Cerebellar nuclear complex (tissue), 1 donor: Measurements from ENCODE around the gene TPCN1.

Source experiments
- DNase-seq, 2 experiments: peaks; one replicate each; lab custom pipeline; 2025; lab: John Stamatoyannopoulos, UW

TPCN1 gene

DNA sequence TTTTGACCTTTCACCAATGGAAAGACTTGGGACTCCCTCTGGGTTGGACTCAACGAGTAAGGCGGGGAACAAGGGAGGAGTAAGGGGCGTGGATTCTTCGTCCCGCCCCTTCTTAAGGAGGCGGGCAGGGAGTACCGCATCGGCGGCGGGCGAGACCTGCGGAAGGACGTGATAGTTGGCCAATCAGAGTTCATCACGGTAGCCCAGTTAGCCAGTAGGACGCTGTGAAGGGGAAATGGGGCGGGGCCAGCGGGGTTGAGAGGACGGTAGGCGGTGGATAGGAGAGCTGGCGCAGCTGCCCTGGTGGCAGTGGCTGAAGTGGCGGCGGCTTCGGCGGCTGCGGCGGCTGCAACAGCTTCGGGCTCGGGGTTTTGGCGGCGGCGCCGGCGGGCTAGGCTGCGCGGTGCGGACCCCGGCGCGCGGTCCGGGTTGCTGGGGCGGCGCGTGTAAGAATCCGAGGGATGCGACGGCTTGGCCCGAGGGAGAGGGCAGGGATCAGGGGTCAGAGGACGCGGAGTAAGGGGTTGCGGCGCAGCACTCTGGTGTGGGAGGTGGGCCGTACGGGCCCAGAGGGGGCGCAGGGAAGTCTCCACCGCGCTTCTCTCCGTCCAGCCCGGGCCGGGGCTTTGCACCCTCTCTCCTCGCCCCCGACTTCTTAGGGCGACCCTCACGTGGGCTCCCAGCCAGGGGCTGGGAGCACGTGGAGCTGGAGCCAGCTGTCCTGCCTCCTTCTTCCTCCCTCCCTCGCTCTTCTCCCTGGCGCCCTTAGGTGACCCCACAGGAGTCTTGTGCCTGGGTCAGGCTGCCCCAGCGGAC, at the start of gene TPCN1:
Gene TPCN1, plus strand, starts transcription at position 284 of the 816 bp plus-strand sequence. CDS start 5,389 bp downstream, outside the sequence.
- DNase-seq: peak; percentile 99 to 100

DNA sequence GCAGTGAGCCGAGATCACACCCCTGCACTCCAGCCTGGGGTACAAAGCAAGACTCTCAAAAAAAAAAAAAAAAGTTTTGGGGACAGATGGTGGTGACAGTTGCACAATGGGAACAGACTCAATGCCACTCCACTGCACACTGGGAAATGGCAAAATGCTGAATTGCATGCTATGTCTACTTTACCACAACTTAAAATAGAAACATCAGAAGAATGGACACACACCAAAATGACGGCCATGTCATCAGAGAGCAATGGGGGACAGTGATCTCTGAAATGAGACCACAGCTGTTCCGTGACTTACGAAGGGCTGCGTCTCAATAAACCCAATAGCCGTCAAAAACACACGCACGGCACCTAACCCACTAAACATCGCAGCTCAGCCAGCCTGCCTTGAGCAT, 49.7 kb upstream of the TPCN1 start:
- no peak for DNase-seq

DNA sequence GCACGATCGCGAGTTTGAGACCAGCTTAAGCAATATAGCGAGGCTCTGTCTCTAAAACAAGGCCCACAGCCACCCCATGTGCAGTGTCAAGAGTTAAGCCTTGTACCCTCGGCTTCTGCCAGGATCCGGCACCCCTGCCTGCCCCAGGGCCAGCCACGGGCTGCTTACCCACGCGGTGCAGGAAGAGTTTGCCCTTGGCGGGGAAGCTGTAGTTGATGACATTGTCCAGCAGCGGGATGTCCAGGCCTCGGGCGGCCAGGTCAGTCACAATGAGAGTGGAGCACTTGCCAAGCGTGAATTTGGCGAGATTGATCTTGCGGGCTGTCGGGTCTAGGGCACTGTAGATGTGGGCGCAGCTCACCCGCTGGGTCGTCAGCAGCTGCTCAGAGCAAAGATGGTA, 49.1 kb upstream of the TPCN1 start:
- DNase-seq: no peak

DNA sequence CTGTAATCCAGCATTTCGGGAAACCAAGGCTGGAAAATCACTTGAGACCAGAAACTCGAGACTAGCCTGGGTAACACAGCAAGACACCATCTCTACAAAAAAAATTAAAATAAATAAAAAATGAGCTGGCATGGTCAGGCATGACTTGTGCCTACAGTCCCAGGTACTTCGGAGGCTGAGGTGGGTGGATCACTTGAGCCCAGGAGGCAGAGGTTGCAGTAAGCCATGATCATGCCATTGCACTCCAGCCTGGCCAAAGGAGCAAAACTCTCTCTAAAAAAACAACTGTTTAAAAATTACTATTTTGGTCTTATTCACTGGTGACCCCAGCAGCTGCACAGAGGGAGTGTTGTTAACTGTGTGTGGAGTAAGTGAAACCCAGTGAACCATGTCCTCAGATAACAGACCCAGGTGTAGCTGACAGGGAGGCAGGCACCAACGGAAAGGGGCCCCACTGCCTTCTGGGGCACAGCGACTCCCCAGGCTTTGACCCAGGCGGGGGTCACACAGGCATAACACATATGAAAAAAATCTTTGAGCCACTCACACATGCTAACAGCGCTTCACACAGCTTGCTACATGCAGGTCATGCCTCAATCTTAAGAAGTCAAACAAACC, 48.1 kb upstream of the TPCN1 start:
- no peak for DNase-seq

DNA sequence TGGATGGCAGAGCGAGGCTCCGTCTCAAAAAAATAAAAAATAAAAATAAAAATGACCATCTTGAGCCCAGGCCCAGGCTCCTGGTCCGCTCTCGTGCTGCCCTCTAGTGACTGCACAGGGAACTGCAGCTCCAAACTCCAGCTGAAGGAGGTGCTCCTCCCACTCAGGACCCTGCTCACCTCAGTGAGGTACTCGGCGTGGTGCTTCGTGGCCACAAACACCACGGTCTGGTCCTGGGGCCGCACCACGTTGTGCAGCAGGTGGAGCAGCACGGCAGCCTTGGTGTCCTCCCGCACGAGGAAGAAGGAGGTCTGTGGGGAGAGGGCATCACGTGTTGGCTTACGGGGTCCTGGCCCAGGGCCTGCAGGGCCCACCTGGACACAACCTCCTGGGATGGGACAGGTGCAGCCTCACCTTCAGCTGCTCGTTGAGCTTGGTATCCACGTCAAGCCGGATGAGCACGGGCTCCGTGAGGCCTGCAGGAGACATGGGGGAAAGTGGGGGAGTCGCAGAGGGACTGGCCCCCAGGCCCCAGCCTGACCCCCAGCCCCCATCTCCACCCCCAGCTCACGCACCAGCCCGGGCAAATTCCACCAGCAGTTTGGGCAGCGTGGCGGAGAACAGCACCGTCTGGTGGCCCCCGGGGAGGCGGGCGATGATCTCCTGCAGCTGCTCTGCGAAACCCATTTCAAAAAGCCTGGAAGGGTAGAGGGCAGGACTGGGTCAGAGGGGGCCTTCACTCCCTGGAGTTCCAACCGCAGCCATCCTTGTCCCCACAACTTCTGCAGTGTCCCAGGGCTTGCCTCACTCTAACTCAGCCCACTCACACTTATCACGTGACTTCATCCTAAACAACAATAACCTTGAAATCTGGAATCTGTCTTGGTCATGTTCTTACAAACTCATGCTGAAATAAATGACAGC, 46.5 kb upstream of the TPCN1 start:
- peak in 1 of 2 experiments; percentile 22 for DNase-seq

DNA sequence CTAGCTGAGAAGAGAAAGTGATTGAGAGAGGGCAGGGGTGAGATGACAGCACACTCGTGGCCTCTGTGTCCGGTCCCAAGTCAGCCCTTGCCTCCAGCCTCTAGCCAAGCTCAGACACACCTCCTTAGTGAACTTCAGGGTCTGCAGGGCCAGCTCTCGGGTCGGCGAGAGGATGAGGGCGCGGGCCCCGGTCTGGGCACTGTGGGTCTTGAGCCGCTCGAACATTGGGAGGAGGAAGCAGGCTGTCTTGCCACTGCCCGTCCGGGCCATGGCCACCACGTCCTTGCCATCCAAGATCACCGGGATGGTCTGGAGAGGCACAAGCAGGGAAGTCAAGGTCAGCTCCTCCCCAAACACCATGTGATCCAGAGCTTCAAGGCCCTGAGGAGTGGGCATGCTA, 42.2 kb upstream of the TPCN1 start:
- DNase-seq: no peak

DNA sequence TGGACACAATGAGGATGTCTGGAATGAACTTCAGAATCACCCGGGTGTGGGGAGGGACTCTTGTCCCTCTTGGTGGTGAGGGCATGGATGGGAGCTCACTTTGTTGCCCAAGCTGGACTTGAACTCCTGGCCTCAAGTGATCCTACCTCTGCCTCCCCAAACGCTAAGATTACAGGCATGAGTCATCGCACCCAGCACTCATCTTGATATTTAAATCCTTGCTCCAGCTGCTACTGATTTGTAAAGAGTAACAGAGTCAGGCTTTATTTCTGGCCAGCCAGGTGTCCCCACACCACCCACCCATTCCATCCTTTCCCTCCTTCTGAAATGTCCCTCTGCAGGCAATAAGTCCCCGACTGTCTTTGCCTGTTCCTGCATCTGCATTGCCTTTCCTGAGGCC, 40.9 kb upstream of the TPCN1 start:
- DNase-seq: no peak

DNA sequence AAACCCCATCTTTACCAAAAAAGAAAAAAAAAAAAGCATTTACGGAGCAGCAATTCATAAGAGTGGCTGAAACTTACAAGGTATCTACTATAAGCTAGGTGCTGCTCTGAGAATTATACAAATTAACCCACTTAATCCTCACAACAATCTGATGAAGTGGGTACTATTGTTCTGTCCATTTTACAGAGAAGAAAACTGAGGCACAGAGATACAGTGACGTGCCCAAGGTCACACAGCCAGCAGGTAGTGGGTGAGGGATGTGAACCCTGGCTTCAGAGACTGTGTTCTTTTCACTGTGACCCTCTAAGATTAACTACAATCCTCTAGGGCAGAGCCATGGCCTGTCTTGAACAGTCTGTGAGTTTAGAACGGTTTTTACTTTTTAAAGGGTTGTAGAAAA, 39.3 kb upstream of the TPCN1 start:
- DNase-seq: no peak

DNA sequence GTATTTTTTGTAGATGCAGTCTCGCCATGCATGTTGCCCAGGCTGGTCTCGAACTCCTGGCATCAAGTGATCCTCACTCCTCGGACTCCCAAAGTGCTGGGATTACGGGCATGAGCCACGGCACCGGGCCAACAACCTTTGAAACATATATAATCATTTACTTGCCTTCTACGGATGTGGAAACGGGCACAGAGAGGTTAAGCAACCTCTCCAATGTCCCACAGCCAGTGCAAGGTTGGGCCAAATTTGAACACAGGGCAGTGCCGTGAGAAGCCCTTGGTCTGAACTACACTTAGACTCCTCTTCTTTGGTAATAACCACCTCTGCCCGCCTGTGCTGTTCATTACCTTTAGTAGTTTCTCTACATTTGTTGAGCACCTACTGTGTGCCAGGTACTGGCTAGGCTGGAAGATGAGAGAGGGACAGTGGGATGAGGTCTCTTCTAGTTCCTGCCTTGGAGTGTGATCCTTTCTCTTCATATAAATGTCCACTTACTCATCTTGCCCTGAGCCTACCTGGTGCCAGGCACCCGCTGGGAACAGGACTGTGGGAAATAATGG, 38.2 kb upstream of the TPCN1 start:
- DNase-seq: no peak

DNA sequence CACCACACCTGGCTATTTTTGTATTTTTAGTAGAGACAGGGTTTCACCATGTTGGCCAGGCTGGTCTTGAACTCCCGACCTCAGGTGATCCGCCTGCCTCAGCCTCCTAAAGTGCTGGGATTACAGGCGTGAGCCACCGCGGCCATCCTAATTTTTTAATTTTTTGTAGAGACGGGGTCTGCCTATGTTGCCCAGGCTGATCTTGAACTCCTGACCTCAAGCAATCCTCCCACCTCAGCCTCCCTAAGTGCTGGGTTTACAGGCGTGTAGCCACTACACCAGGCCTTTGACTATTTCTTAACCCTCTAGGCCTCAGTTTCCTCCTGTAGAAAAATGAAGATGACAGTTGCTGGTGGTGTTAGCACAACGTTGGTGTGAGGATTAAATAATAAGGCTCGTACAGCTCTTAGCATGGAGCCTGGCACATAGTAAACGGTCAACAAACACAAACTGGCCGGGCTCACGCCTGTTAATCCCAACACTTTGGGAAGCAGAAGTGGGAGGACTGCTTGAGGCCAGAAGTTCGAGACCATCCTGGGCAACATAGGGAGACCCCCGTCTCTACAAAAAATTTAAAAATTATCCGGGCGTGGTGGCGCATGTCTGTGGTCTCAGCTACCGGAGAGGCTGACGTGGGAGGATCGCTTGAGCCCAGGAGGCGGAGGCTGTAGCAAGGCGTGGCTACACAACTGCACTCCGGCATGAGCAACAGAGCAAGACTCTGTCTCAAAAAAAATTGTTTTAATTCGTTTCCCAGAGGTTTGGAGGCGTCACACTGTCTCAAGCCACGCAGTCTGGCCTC, 37.0 kb upstream of the TPCN1 start:
- no peak for DNase-seq

DNA sequence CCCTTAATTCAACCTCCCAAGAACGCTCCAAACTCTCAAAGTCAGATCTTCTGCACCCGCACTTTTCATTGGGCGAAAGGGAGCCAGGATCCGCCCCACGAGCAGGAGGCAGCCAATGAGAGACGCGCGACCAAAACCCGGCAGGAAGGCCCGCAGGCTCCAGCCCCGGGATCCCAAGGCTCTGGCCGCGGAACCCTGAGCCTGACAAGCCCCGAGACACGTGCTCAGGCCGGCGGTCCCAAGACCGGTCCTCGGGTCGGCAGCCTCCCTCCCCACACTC, 36.4 kb upstream of the TPCN1 start:
- DNase-seq: peak in 1 of 2 experiments; percentile 28

DNA sequence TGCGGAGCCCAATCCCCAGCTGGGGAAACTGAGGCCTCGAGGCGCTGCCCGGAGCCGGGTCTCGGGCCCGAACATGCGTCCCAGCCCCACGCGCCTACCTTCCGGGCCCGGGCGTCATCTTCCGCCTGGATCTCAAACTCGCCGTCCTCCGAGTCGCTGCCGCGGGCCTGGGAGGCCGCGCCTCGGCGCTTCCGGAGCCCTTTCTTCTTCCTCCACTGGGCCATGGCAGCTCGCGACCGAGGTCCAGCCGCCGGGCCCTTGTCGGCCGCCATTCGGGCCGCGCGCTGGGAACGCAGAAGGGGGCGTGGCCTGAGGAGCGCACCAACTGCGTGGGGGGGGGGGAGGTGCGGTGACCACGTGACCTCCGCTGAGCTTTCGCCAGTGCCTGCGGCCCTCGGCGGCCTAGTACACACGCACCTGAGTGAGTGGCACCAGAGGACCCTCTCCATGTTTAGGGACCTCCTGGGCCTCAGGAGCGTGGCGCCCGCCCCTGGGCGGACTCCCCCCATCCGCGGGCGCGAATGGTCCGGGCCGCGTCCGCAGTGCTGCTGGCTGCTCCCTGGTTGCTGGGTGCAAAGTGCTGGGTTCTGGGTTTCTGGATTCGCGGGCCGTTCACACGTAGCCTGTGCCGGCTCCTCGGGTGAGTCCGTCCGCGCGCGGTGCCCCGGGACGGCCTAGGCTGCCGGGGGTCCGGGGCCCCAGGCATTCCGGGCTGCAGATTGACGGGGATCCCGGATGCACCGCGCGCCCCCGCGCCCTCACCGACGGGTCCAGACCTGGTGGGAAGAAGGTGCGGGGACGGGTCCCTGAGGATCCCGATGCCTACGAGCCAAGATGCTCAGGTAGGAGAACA, 35.9 kb upstream of the TPCN1 start, which contains the start of the genes DDX54 and RITA1:
Gene DDX54, minus strand, starts transcription at position 299 of the 853 bp plus-strand sequence. Its CDS starts 27 bp downstream, at position 272.
Gene RITA1, plus strand, starts transcription at position 542 of the 853 bp plus-strand sequence. CDS start 1,026 bp downstream, outside the sequence.
- DNase-seq: no peak

DNA sequence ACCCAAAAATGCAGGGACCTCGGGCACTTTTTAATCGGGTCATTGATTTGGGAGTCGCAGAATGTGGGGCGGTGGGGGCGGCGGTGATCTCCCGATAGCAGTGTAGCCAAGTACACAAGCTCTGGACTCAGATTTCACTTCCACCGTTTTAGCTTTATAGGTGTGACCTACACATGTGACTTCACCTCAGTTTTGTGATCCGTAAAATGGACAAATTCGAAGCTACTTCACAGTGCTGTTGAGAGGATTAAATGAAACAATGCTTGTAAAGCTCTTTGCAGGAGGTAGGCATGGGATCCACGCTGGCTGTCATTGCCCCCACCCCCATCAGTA, 35.3 kb upstream of the TPCN1 start:
- no peak for DNase-seq

DNA sequence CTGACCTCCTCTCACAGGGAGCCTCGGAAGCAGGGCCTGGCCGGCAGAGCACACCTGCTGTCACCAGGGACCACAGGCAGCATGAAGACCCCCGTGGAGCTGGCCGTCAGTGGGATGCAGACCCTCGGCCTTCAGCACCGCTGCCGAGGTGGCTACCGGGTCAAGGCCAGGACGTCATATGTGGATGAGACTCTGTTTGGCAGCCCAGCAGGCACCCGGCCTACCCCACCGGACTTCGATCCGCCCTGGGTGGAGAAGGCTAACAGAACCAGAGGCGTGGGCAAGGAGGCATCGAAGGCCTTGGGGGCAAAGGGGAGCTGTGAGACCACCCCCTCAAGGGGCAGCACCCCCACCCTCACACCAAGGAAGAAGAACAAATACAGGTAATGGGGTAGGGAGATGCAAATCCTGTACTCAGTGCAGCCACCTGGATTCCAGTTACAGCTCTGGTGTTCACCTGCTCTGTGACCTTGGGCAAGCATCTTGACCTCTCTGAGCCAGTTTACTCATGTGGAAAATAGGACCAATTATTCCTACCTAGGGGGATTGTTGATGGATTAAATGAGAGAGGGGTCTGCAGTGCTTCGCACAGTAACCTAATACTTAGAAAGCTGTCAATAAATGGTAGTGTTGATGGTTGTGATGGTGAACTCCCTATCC, 34.5 kb upstream of the TPCN1 start:
- DNase-seq: no peak

DNA sequence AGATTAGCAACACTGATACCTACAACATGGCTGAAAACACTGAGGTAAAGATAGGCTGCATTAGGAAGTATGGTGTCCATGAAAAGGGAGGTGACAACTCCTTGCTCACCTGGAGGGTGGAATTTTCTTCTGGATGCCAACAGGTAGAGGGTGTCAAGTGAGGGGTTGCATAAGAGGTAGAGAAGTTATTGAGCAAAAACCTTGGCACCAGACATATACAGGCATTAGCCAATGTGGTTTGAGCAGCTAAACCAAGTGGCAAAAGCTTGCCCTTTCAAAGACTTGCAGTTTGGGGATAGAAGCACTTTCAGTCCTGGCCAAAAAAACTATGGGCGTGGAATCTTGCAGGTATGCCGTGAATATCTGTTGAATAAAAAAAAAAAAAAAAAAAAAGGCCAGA, 31.9 kb upstream of the TPCN1 start:
- DNase-seq: no peak

DNA sequence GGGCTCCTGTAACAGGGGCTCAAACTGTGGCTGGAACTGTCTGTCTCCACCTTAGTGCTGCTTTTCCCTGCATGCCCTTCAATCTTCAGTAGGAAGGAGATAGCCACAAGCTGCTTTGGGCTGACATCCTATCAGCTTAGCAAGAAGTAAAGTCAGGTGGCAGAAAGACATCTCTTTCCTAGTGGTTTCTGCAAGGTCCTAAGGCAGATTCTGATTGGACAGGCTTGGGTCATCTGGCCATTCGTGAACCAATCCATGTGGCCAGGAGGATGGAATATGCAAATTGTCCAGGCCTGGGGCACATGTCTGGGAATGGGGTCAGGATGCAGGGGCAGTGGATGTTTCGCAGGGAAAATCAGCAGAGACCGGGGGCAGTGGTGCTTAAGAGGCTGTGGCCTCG, 30.5 kb upstream of the TPCN1 start:
- DNase-seq: no peak

DNA sequence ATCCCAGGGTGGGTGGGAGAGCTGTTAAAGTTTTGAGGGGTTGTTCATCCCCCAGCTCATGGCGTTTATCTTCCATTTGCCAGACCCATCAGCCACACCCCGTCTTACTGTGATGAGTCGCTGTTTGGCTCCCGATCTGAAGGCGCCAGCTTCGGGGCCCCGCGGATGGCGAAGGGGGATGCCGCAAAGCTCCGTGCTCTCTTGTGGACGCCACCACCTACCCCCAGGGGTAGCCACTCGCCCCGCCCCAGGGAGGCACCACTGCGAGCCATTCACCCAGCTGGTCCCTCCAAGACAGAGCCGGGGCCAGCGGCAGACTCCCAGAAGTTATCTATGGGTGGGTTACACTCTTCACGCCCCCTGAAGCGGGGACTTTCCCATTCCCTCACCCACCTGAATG, 30.0 kb upstream of the TPCN1 start:
- no peak for DNase-seq

DNA sequence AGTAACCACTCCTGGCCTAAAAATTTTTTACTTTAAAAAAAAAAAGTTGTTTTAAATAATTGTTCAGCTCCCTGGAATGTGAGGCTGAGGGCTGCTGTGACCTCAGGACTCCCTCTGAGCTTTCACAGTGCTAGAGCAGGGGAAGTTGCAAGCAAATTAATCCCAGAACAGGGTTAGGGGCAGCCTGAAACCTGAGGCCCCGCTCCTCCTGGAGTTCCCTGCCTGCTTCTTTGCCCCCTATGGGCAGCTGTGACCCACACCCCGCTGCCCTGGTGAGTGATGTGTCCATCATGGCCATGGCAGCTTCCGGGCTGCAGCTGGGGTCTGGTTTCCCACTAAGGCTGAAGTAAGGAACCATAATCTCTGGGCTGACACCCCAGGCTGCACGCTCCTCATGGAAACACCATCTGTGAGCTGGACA, 26.3 kb upstream of the TPCN1 start:
- DNase-seq: no peak

DNA sequence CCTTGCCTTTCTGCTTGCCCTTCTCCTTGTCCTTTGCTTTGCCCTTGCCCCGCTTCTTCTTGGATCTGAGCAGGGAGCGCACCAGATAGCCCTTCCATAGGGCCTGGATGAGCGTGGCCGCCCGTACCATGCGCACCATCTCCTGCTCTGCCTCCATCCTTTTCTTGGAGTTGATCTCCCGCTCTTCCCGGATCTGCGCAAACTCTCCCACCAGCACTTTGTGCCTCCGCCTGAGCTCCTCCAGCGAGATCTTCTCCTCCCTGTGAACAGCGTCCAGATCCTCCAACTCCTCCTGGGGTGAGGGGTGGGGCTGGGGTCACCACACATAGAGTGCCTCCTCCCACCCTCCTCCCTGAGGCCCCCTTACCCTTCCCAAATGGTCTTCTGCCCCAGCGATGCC, 25.7 kb upstream of the TPCN1 start:
- DNase-seq: no peak

DNA sequence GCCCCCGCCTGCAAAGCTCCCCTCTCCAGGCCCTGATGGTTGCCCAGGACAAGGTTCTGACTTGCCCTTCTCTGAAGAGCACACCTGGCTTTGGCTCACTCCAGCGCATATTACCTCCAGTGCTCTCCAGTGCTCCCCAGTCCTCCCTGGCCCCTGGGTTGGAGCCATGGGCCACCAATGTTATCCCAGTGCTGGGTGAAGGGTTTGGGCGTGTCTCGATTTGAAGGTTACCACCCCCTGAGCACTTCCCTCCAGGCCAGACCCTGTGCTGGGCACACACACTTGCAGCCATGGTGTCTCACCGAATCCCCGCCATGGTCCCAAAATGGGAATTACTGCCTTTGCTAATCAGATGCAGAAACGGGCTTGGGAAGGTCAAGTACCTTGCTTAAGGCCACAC, 24.7 kb upstream of the TPCN1 start:
- DNase-seq: no peak
